HCT116 (cell line): Measurements from ENCODE around the gene ABCC1. TPM values are rescaled to one million over a fixed set of nuclear protein-coding genes. Genes with fewer than 3 reads are reported as not detected.

Experiments used
- ATAC-seq: fragments of 200-7000 bp; cut with Tn5 transposase; 2 replicates; pipeline ENCODE4 v1.9.1; 2020; ENCODE audit warnings: mild to moderate bottlenecking, moderate library complexity
- BruUV-seq: library from RNA; stranded (reverse); fragments of 400-500 nt; replicated peaks from 2 replicates; lab custom pipeline; 2021; lab: Mats Ljungman, UMichigan
- CTCF ChIA-PET: fragments of 300-600 bp; sonication (Branson Sonifier 250); formaldehyde crosslinking; loops from one replicate; lab custom pipeline; 2021; ENCODE audit warnings: antibody characterized with exemption; lab: Charles Lee
- POLR2A ChIA-PET: fragments of 300-600, 350-600 bp; sonication (Branson Sonifier 250); formaldehyde crosslinking; loops from one replicate; lab custom pipeline; 2021; ENCODE audit warnings: antibody characterized with exemption; lab: Charles Lee
- RAD21 ChIA-PET, 2 experiments: fragments of 300-600 bp; sonication (Branson Sonifier 250); formaldehyde crosslinking; loops; one replicate each; lab custom pipeline; 2023; ENCODE audit warnings: low total read pairs in 2 of 2; ENCODE audit not compliant: uncharacterized antibody in 2 of 2, unreplicated experiment in 2 of 2, low non-redundant PET in 1 of 2; lab: Charles Lee
- DNase-seq: peaks from one replicate; pipeline ENCODE4 v3.0.0-alpha.2; 2010; ENCODE audit warnings: low read depth, low spot score
- H2AFZ ChIP-seq: fragments of 200-600 bp; shearing (Covaris generic), sonication (generic); 2 replicates; pipeline ENCODE4 v1.6.1; 2017; ENCODE audit warnings: low read depth, mixed run types, mixed read lengths, antibody characterized with exemption, low read length; ENCODE audit not compliant: poor library complexity, severe bottlenecking
- H3K27ac ChIP-seq: 2 replicates; pipeline ENCODE4 v1.5.1; 2012; ENCODE audit warnings: low read depth, low read length
- H3K27me3 ChIP-seq: fragments of 200-600 bp; sonication (generic); 2 replicates; pipeline ENCODE4 v1.6.1; 2016; ENCODE audit warnings: mixed run types, low read length, mixed read lengths; ENCODE audit not compliant: insufficient read depth
- H3K36me3 ChIP-seq, 2 experiments: fragments of 200-500 bp in 1 of 2; fragments of 200-600 bp in 1 of 2; sonication (Bioruptor generic) in 1 of 2; sonication (generic) in 1 of 2; 2 replicates each; pipeline versions ENCODE4 v1.5.1 to v1.6.1; 2014 to 2016; ENCODE audit warnings: low read length in 2 of 2, inconsistent platforms in 1 of 2, mixed read lengths in 1 of 2, mixed run types in 1 of 2; ENCODE audit not compliant: insufficient read depth in 2 of 2, control insufficient read depth in 1 of 2
- H3K4me1 ChIP-seq, 2 experiments: fragments of 200-600 bp in 1 of 2; sonication (generic) in 1 of 2; 2 replicates each; pipeline versions ENCODE4 v1.5.1 to v1.6.1; 2012 to 2017; ENCODE audit warnings: low read length in 2 of 2, inconsistent platforms in 1 of 2, mild to moderate bottlenecking in 1 of 2, mixed read lengths in 1 of 2, mixed run types in 1 of 2, moderate library complexity in 1 of 2; ENCODE audit not compliant: insufficient read depth in 2 of 2, control insufficient read depth in 1 of 2
- H3K4me2 ChIP-seq: fragments of 200-600 bp; sonication (generic); 2 replicates; pipeline ENCODE4 v1.6.1; 2017; ENCODE audit warnings: mixed run types, low read length, mixed read lengths
- H3K4me3 ChIP-seq, 2 experiments: fragments of 200-600 bp in 1 of 2; sonication (generic) in 1 of 2; replicated peaks in 1 of 2; 2 replicates each; pipeline ENCODE4 v1.5.1; 2011 to 2016; ENCODE audit warnings: low read length in 2 of 2, control low read depth in 1 of 2, low read depth in 1 of 2, mild to moderate bottlenecking in 1 of 2, mixed read lengths in 1 of 2, mixed run types in 1 of 2
- H3K79me2 ChIP-seq: fragments of 200-600 bp; sonication (generic); 2 replicates; pipeline ENCODE4 v1.6.1; 2017; ENCODE audit warnings: mild to moderate bottlenecking, mixed run types, low read length, moderate library complexity, mixed read lengths; ENCODE audit not compliant: insufficient read depth
- H3K9ac ChIP-seq: fragments of 200-600 bp; sonication (generic); 2 replicates; pipeline ENCODE4 v1.6.1; 2016; ENCODE audit warnings: low read length, mixed read lengths
- H3K9me2 ChIP-seq: fragments of 200-600 bp; sonication (generic), shearing (Covaris generic); 2 replicates; pipeline ENCODE4 v1.6.1; 2017; ENCODE audit warnings: mixed run types, mild to moderate bottlenecking, moderate library complexity; ENCODE audit not compliant: insufficient read depth
- H3K9me3 ChIP-seq, 2 experiments: fragments of 200-500 bp in 1 of 2; fragments of 200-600 bp in 1 of 2; sonication (Bioruptor generic) in 1 of 2; sonication (generic) in 1 of 2; 2 replicates each; pipeline ENCODE4 v1.6.1; 2014 to 2017; ENCODE audit warnings: low read length in 2 of 2, mixed read lengths in 2 of 2, inconsistent platforms in 1 of 2, low read depth in 1 of 2, mild to moderate bottlenecking in 1 of 2, mixed run types in 1 of 2, moderate library complexity in 1 of 2; ENCODE audit not compliant: control insufficient read depth in 1 of 2, insufficient read depth in 1 of 2
- H4K20me1 ChIP-seq: fragments of 200-600 bp; sonication (generic), shearing (Covaris generic); 2 replicates; pipeline ENCODE4 v1.6.1; 2017; ENCODE audit warnings: mixed run types, mild to moderate bottlenecking, moderate library complexity; ENCODE audit not compliant: insufficient read depth
- CEBPB ChIP-seq: IDR thresholded peaks from 2 replicates; pipeline ENCODE4 v1.6.1; 2012; ENCODE audit warnings: low read depth
- CTCF ChIP-seq, 3 experiments: fragments of 200-600 bp in 1 of 3; sonication (generic) in 1 of 3; IDR thresholded peaks in 2 of 3; conservative IDR thresholded peaks in 1 of 3; 2 replicates each; pipeline ENCODE4 v1.5.1; 2012 to 2017; ENCODE audit warnings: low read depth in 2 of 3, low read length in 2 of 3, antibody characterized with exemption in 1 of 3, borderline replicate concordance in 1 of 3, control low read depth in 1 of 3, mild to moderate bottlenecking in 1 of 3, mixed read lengths in 1 of 3, mixed run types in 1 of 3, moderate library complexity in 1 of 3; ENCODE audit not compliant: insufficient read depth in 1 of 3
- ELF1 ChIP-seq: IDR thresholded peaks from 2 replicates; pipeline ENCODE4 v1.6.1; 2012; ENCODE audit warnings: low read depth, borderline replicate concordance
- EZH2phosphoT487 ChIP-seq: fragments of 200-600 bp; IDR thresholded peaks from 2 replicates; pipeline ENCODE4 v1.6.1; 2018; ENCODE audit warnings: antibody characterized with exemption, borderline replicate concordance
- MAX ChIP-seq: IDR thresholded peaks from 2 replicates; pipeline ENCODE4 v1.6.1; 2012
- POLR2AphosphoS5 ChIP-seq: IDR thresholded peaks from 2 replicates; pipeline ENCODE4 v1.6.1; 2011; ENCODE audit warnings: mild to moderate bottlenecking, low read depth, low read length, moderate library complexity
- RAD21 ChIP-seq: IDR thresholded peaks from 2 replicates; pipeline ENCODE4 v1.6.1; 2012; ENCODE audit warnings: low read depth, mild to moderate bottlenecking
- REST ChIP-seq: IDR thresholded peaks from 2 replicates; pipeline ENCODE4 v1.6.1; 2012; ENCODE audit warnings: low read depth
- SIN3A ChIP-seq: IDR thresholded peaks from 2 replicates; pipeline ENCODE4 v1.6.1; 2012; ENCODE audit warnings: low read depth
- SP1 ChIP-seq: IDR thresholded peaks from 2 replicates; pipeline ENCODE4 v1.6.1; 2012; ENCODE audit warnings: low read depth
- YY1 ChIP-seq: IDR thresholded peaks from 2 replicates; pipeline ENCODE4 v1.6.1; 2011; ENCODE audit warnings: low read length, low read depth, moderate library complexity, mild to moderate bottlenecking; ENCODE audit not compliant: insufficient replicate concordance; ENCODE audit errors: extremely low read depth
- ZBTB33 ChIP-seq: IDR thresholded peaks from 2 replicates; pipeline ENCODE4 v1.6.1; 2011; ENCODE audit warnings: mild to moderate bottlenecking, low read length, moderate library complexity; ENCODE audit not compliant: insufficient replicate concordance; ENCODE audit errors: extremely low read depth
- ZFX ChIP-seq: fragments of 450-650 bp; IDR thresholded peaks from 2 replicates; pipeline ENCODE4 v1.6.1; 2017
- intact Hi-C: fragments of 100-400 bp; cut with micrococcal nuclease; formaldehyde crosslinking; loops from 2 replicates; pipeline ENCODE4 v1.10.0; 2022
- total RNA-seq: library from RNA; stranded (reverse); gene quantifications from one replicate; pipeline ENCODE4 v1.2.1, GENCODE V29; 2021; ENCODE audit not compliant: unreplicated experiment

The ABCC1 gene
- total RNA-seq, 1 experiment from 2014 or later: 61.9 TPM

GRCh38 chr16:16185095-16185494, 235.7 kb downstream of the ABCC1 start (continued):
- TF ChIP-seq REST: no peak

- DNase-seq (no peak), ATAC-seq (no peak)
- ChIA-PET RAD21 (interaction anchor here in 1 of 2 experiments (0.6 kb wide), 1 partner anchor 159 kb away, joined by 3 read pairs; no protein-coding TSS in a partner anchor), POLR2A (no interaction called here), CTCF (interaction anchor here (0.7 to 2.4 kb wide), 5 partner anchors 10 to 409 kb away, joined by 3 to 9 read pairs (median 3); no protein-coding TSS in a partner anchor)
- H3K9me3 ChIP-seq: no peaks in the 10 kb centered on the region
- H4K20me1 ChIP-seq: no peaks in the 10 kb centered on the region
- BruUV-seq: no TSS peak
- no peaks in the 10 kb centered on the region for H3K36me3 ChIP-seq
- no peak overlapping the region for H3K9ac ChIP-seq
- H3K27ac ChIP-seq: no peak overlapping the region
- H3K4me2 ChIP-seq: no peak overlapping the region
- H3K4me1 ChIP-seq: no peaks in the 10 kb centered on the region
- H3K27me3 ChIP-seq: no peaks in the 10 kb centered on the region
- no peak overlapping the region for H3K4me3 ChIP-seq
- intact Hi-C loops: no loop called here
- no peak overlapping the region for H2AFZ ChIP-seq
- TF ChIP-seq RAD21: no peak
- TF ChIP-seq POLR2AphosphoS5: no peak
- TF ChIP-seq SIN3A: no peak
- no peak for TF ChIP-seq SP1
- TF ChIP-seq YY1: no peak
- no peak for TF ChIP-seq EZH2phosphoT487
- no peak for TF ChIP-seq ZFX
- no peak for TF ChIP-seq CEBPB
- TF ChIP-seq ELF1: no peak
- TF ChIP-seq ZBTB33: no peak
- no peak for TF ChIP-seq MAX
- no peak for TF ChIP-seq CTCF (IDR thresholded peaks at IDR 0.05 in 2 of 3, conservative IDR thresholded peaks at IDR 0.05 in 1 of 3; ENCODE audit: borderline replicate concordance in 1 of 3, insufficient read depth in 1 of 3, low read depth in 2 of 3, low read length in 2 of 3)
- no peaks in the 10 kb centered on the region for H3K79me2 ChIP-seq
- H3K9me2 ChIP-seq: no peaks in the 10 kb centered on the region
Measured at GRCh38 chr16:16186820-16187219, 237.4 kb downstream of the ABCC1 start.
